ENCODE measurements around the gene TOGARAM1.
"Not testable (repeated sequence)": the region's sequence is repeated elsewhere in the genome, so short reads cannot be mapped to it uniquely, and the experiment has no call there.

TOGARAM1 gene

GRCh38 chr14:45051180-45051579 is 89.2 kb downstream of the TOGARAM1 start:
- FAIRE-seq: no peak

DNA sequence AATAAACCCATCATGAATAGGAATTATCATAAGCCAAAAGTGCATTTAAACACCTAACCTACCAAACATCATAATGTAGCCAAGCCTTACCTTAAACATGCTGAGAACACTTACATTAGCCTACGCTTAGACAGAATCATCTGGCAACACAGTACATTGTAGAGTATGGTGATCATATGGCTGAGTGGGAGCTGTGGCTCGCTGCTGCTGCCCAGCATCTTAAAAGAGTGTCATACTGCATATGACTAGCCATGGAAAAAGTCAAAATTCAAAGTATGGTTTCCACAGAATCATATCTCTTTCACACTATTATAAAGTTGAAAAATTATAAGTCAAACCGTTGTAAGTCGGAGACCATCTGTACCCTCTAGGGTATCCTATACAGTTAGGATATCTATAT is 89.9 kb downstream of the TOGARAM1 start:
- no peak for FAIRE-seq

DNA sequence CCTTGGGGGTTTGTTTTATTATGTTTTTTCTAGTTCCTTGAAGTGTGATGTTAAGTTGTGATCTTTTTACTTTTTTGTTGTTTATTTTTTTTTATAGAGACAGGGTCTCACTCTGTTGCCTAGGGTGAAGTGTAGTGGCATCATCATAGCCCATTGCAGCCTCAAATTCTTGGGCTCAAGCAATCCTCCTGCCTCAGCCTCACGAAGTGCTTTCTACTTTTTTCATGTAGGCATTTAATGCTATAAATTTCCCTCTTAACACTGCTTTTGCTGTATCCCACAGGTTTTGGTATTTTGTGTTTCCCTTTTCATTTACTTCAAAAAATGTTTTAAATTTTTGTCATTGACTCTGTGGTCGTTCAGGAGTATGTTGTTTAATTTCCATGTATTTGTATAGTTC is 95.4 kb downstream of the TOGARAM1 start:
- FAIRE-seq: no peak

GRCh38 chr14:45057881-45058364 is 95.9 kb downstream of the TOGARAM1 start:
- FAIRE-seq: no peak

DNA sequence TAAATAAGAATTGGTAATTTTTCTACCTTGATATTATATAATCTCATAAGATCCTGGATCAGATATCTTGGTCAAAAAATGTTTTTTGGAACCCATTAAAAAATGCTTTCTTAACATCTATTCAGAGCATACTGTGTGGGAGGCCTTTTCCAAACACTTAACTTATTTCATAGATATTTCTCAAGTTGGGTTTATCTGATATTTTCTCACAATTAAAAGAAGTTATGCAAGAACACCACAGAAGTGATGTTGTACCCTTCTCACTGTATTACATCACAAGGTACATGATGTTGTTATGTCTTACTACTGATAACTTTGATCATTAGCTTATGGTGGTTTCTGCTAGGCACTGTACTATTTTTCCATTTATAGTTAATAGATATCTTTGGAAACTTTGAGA is 98.6 kb downstream of the TOGARAM1 start:
- no peak for FAIRE-seq

DNA sequence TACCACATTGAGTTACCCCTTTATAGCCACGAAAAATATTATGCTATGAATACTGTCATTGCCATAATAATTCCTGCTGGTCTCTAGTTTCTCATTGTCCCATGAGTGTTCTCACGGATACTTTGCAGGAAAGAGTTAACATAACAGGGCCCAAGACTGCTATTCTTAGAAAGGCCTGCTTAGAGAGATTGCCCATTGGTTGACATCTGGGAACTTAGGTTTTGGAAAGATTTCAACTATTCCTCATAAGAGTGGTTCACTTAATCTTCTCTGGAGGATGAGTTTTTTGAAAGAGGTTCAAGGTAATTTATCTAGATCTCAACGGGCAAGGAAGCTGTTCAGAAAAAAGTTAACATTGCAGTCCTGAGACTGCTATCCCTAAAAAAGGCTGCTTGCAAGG is 103.5 kb downstream of the TOGARAM1 start:
- no peak for FAIRE-seq

DNA sequence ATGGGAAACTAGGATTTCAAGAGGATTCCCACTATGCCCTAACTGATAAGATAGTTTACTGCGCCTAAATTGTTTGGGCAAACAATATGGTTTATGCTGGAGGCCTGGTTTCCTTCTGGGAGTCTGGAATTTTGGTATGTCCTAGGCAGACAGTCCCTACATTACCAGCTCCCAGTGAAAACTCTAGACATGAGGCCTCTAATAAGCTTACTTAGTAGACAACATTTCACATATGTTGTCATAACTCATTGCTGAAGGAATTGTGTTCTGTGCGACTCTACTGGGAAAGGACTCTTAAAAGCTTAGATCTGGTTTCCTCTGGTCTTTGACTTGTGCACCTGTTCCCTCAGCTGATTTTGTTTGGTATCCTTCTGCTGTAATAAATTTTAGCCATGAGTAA is 104.0 kb downstream of the TOGARAM1 start:
- no peak for FAIRE-seq

DNA sequence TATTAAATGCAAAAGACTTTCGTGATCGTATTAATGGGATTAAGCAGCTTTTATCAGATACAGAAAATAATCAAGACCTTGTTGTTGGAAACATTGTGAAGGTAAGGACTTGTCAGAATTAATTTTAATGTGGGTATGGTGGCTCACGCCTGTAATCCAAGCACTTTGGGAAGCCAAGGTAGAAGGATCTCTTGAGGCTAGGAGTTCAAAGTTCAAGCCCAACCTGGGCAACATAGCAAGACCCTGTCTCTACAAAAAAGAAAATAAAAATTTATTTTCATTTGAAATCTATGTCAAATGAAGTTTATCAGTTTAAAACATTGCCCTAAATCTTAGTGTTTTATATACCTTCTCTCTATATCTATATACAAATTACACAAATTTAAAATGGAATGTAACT is 104.7 kb downstream of the TOGARAM1 start:
- no peak for FAIRE-seq

DNA sequence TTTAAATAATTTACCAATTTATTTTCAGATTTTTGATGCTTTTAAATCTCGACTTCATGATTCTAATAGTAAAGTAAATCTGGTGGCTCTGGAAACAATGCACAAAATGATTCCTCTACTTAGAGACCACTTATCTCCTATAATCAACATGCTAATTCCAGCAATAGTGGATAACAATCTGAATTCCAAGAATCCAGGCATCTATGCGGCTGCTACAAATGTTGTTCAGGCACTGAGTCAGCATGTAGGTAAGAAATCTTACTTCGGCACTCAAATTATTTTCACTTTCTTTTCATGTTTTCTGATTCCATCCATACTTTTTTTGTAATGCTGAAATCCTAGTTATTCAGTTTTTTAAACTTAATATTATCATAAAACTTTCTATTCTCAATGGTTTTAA is 106.4 kb downstream of the TOGARAM1 start:
- FAIRE-seq: no peak

DNA sequence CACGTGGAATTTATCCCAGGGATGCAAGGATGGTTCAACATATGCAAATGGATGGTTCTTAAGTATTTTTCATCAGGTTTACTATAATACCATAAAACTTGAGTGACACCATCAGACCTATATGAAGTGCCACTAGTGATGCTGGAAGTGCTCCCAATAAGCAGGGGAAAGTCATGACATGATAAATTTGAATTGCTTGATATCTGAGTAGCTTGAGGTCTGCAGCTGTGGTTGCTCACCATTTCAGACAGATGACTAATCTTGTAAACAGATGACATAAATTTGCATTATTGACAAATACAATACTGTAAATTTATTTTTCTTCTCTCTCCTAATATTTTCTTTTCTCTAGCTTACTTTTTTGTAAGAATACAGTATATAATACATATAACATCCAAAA is 108.2 kb downstream of the TOGARAM1 start:
- no peak for FAIRE-seq

DNA sequence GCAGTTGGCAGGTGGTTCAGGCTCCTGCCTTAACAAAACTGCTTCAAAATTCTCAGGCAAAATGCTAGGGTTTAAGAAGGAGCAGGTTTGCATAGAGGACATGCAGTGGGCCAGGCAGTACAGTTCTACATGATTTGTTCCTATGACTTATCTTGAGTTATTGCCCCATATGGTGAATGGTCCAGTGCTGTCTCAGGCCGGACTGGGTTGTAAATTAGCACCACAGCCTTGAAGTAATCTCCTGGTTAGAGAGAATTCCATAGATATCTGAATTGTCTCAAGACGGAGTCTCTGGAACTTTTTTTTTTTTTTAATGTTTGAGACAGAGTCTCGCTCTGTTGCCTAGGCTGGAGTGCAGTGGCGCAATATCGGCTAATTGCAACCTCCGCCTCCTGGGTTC is 110.1 kb downstream of the TOGARAM1 start:
- no peak for FAIRE-seq

DNA sequence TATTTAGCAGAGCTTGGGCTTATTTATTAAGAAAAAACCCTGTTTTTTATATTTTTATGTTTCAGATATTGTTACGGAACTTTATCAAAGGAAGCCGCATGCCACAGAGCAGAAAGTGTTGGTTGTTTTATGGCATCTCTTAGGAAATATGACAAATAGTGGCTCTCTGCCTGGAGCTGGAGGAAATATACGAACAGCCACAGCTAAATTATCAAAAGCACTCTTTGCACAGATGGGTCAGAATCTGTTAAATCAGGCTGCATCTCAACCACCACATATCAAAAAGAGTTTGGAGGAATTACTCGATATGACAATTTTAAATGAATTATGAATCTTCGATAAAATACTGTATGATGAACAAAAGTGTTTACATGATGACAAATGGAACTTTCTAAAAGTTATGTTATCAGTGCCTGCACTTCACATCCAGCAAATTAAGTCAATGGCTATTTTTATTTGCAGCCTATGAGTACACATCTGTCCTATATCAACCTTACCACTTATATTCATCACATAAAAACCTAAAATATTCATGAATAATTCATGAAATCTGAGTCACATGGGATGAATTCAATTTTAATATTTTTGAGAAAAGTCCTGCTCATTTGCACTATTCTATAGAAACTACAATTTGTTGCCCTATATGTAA is 111.4 kb downstream of the TOGARAM1 start:
- no peak for FAIRE-seq

GRCh38 chr14:45078323-45078722 is 116.3 kb downstream of the TOGARAM1 start:
- no peak for FAIRE-seq

DNA sequence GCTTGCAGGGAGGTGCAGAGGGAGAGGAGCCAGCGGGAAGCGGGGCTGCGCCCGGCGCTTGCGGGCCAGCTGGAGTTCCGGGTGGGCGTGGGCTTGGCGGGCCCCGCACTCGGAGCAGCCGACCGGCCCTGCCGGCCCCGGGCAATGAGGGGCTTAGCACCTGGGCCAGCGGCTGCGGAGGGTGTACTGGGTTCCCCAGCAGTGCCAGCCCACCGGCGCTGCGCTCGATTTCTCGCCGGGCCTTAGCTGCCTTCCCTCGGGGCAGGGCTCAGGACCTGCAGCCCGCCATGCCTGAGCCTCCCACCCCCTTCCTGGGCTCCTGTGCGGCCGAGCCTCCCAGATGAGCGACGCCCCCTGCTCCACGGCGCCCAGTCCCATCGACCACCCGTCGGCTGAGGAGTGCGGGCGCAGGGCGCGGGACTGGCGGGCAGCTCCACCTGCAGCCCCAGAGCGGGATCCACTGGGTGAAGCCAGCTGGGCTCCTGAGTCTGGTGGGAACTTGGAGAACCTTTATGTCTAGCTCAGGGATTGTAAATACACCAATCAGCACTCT is 118.5 kb downstream of the TOGARAM1 start:
- not testable (repeated sequence) for FAIRE-seq

DNA sequence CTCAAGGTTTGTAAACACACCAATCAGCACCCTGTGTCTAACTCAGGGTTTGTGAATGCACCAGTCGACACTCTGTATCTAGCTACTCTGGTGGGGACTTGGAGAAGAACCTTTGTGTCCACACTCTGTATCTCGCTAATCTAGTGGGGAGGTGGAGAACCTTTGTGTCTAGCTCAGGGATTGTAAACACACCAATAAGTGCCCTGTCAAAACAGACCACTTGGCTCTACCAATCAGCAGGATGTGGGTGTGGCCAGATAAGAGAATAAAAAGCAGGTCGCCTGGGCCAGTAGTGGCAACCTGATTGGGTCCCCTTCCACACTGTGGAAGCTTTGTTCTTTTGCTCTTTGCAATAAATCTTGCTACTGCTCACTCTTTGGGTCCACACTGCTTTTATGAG is 119.1 kb downstream of the TOGARAM1 start:
- not testable (repeated sequence) for FAIRE-seq

DNA sequence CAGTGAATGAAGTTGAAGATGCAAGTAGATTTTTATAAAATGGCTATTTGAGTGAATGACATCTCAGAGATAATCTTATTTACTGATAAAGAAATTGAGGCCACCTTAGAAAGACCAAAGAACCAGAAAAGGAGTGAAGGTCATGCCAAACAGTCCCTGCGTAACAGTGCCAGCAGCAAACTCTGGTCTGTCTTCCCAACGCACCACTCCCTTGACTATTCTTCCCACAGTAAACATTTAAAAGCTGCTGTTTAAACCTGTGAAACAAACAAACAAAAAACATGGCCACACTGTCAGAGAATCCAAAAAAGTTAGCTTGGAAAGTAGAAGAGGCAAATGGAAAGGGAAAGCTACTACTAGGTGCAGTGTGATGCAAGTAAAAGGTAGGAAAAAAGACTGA is 120.4 kb downstream of the TOGARAM1 start:
- FAIRE-seq: no peak

DNA sequence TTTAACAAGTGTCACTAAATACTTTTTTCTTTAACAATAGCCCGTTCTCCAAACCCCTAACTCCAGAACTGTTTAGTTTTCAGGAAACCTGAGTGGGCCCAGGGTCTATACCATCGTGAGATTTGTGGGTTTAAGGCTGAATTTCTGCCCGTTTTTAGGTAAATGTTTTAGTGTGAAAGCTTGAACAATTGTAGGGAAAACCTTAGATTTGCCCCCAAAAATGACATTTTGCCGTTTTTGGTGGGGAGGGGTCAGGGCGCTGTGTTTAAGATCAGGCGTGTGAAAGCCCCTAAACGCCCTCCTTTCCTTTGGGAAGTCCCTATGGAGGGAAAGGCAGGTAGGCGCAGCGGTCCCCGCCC is 121.6 kb downstream of the TOGARAM1 start:
- no peak for FAIRE-seq

DNA sequence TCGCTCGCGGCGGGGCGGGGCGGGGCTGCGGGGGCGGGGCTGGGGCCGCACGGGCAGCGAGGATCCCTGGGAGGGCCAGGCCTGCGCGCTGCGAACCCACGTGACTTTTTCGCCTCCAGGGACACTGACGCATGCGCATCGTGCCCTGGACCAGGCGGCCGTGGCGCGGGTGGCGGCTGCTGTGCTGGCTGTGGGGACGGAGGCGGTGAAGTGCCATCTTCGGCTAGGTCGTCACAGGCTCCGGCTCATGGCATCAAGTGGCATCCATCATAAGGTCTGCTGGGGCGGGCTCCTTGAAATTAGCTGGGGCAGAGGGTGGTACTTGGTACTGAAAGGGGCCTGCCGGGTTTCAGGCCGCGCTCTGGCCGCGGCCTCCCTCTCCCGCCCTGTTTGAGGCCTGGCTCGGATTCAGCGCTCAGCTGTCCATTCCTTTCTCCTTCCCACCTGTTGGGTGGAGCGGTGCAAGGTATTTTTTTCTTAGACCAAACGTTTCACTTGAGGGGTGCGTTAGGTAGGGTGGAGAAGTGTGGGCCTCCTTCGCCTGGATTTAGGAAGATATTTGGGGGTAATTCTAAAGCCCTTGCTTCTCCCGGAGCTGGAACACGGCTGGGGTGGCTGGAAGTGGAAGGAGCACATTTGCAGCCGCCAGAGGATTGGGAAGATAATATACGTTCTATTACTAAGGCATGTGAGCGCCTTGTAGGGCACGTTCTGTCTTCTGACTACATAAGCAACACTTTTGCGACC is 122.2 kb downstream of the TOGARAM1 start, which contains the start of gene PRPF39:
Gene PRPF39, plus strand, starts transcription at position 141 of the 747 bp plus-strand sequence. CDS start 11,124 bp downstream, outside the sequence.
- FAIRE-seq: no peak

DNA sequence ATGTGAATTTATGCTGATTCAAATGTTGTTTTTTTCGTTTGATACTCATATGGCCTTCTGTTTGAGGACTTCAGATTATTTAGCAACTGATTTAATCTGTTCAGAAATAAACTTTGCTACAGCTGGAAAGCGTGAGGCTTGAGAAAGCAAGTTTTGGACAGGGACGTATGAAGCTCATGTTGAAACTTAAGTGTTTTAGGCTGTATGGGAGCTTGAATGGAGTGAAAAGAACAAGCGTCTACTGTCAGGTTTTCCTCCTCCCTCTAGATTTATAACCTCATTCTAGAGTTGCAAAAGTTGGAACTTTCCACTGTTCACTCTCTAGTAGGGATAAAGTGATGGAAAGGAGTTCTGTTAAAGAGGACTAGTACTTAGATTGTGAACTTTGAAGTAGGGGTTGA is 123.0 kb downstream of the TOGARAM1 start:
- no peak for FAIRE-seq

DNA sequence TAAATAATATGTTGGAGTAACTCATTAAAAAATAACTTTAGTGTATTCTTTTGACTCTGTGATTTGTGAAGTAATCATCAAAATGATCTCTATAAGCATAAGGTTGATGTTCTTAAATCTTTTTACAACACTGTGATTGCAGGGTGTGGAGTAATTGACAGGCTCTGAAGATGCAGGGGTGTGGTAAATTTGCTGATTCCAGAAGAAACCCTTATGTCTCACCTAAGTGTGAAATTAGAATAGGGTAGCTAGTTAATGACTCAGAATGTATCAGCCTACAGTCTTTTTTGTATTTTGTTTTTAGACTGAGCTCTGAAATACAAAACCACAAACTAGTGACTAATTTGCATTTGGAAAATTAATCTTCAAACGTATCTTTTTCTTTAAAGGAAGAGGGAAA is 127.8 kb downstream of the TOGARAM1 start:
- no peak for FAIRE-seq

GRCh38 chr14:45091710-45092109 is 129.7 kb downstream of the TOGARAM1 start:
- no peak for FAIRE-seq

DNA sequence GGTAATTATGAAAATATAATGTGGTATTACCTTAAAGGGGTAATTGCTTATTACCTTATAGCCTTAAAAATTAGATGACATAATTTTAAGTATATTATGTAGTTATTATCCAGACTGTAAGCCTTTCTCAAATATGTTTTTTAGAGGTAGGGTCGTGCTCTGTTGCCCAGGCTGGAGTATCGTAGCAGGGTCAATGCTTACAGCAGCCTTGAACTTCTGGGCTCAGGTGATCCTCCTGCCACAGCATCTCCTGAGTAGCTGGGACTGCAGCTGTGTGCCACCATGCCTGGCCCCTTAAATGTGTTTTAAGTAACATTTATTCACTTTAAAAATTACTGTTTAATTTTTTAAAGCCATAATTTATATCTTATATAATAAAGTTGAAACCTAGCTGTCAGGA is 132.3 kb downstream of the TOGARAM1 start:
- FAIRE-seq: no peak

- FAIRE-seq: no peak
Observed at GRCh38 chr14:45095143-45095542, 133.2 kb downstream of the TOGARAM1 start.

DNA sequence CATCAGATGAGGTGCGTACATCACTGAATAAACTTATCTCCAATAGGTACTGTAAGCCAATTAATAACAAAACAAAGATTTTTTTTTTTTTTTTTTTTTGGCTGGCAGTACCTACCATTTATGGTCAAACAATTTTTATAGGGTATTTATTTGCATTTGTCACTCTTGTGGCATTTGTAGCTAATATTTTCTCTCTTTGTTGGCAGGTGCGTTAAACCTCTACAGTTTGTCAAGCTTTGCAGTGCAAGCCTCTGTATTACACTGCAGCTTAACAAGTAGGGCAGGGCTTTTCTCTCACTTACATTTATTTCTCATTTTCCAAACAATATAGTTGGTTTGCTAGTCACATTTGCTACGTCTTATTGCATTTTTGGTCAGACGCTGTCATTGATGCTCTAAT is 134.2 kb downstream of the TOGARAM1 start:
- FAIRE-seq: no peak

Data from colon (tissue), 2 donors.